Pulmonary artery endothelial cell (primary cell): ENCODE measurements around the gene ETFDH. TPM values are rescaled to one million over a fixed set of nuclear protein-coding genes. Genes with fewer than 3 reads are reported as not detected.
"Not testable (repeated sequence)": the region's sequence is repeated elsewhere in the genome, so short reads cannot be mapped to it uniquely, and the experiment has no call there.

Experiments
- DNase-seq: peaks from one replicate; pipeline ENCODE4 v3.0.0-alpha.2; 2011; ENCODE audit warnings: low read depth, low spot score
- total RNA-seq: library from RNA; depleted of rRNA; stranded (reverse); fragments of >200 nt; gene quantifications from 2 replicates; pipeline ENCODE4 v1.2.3, GENCODE V29; 2014

ETFDH gene
- total RNA-seq, 1 donor from 2014 or later: 15.9 TPM

GRCh38 chr4:158754385-158755180 lies 82.5 kb downstream of the ETFDH start:
- no peak for DNase-seq

DNA sequence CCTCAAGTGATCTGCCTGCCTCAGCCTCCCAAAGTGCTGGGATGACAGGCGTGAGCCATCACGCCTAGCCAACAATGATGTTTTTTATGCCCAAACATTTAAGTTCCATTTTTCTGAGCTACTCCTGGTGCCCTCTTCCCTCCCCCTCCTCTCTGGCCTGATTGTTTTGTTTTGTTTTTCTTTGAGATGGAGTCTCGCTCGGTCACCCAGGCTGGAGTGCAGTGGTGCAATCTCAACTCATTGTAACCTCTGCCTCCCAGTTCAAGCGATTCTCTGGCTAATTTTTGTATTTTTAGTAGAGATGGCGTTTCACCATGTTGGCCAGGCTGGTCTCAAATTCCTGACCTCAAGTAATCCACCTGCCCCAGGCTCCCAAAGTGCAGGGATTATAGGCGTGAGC lies 83.7 kb downstream of the ETFDH start:
- DNase-seq: not testable (repeated sequence)

GRCh38 chr4:158756588-158756987 lies 84.5 kb downstream of the ETFDH start:
- no peak for DNase-seq

- DNase-seq: no peak
These were observed 86.0 kb downstream of the ETFDH start for GRCh38 chr4:158758142-158758541.

- DNase-seq: no peak
These were observed 86.6 kb downstream of the ETFDH start for GRCh38 chr4:158758703-158759102.

Other genes with a start within 250 kb of the ETFDH start
- not detected in 2 replicates for gene RXFP1, start 150.4 kb upstream of the ETFDH start, total RNA-seq
- gene C4orf46, start 409 bp upstream of the ETFDH start, total RNA-seq: 14.7 and 16.4 TPM in 2 replicates
- gene PPID, start 51.1 kb downstream of the ETFDH start, total RNA-seq: 21.8 and 41.9 TPM in 2 replicates
- 13.0 and 22.0 TPM in 2 replicates for gene FNIP2, start 96.7 kb downstream of the ETFDH start, total RNA-seq